CD4-positive, CD25-positive, alpha-beta regulatory T cell (primary cell): Measurements from ENCODE around the gene PEMT. TPM values are rescaled to one million over a fixed set of nuclear protein-coding genes. Genes with fewer than 3 reads are reported as not detected.

Experiments
- ATAC-seq, 2 donors: fragments of 150-1000 bp; cut with Tn5 transposase; one replicate each; pipeline ENCODE4 v1.10.0; 2021; ENCODE audit warnings: low read depth in 2 of 2, moderate number of reproducible peaks in 2 of 2, moderate library complexity in 1 of 2
- DNase-seq, 3 donors: peaks; one replicate each; pipeline versions ENCODE4 v3.0.0 to v3.0.0-alpha.2; 2012 to 2022; ENCODE audit warnings: mixed read lengths in 1 of 3
- H3K27ac ChIP-seq: one replicate; pipeline ENCODE4 v1.7.0; 2013; ENCODE audit warnings: mild to moderate bottlenecking, low read length; ENCODE audit not compliant: insufficient read depth, poor library complexity, severe bottlenecking
- H3K27me3 ChIP-seq: one replicate; pipeline ENCODE4 v1.7.0; 2013; ENCODE audit warnings: low read length; ENCODE audit not compliant: control insufficient read depth, insufficient read depth
- H3K36me3 ChIP-seq: one replicate; pipeline ENCODE4 v1.7.0; 2013; ENCODE audit warnings: mild to moderate bottlenecking, low read length, moderate library complexity; ENCODE audit not compliant: control insufficient read depth, insufficient read depth
- H3K4me1 ChIP-seq: 2 replicates; pipeline ENCODE4 v1.7.0; 2013; ENCODE audit warnings: mild to moderate bottlenecking, low read length; ENCODE audit not compliant: insufficient read depth, control insufficient read depth, poor library complexity, severe bottlenecking
- H3K4me3 ChIP-seq: one replicate; pipeline ENCODE4 v1.7.0; 2013; ENCODE audit warnings: low read depth, mild to moderate bottlenecking, low read length, moderate library complexity
- H3K9me3 ChIP-seq, 2 experiments: 1 replicate in 1 of 2; 2 replicates in 1 of 2; pipeline ENCODE4 v1.7.0; 2013; ENCODE audit warnings: low read length in 2 of 2, mild to moderate bottlenecking in 1 of 2, moderate library complexity in 1 of 2; ENCODE audit not compliant: control insufficient read depth in 2 of 2
- H3K27ac Mint-ChIP-seq, 3 donors: one replicate each; pipeline ENCODE4 v1.8.0; 2020 to 2022; ENCODE audit warnings: mild to moderate bottlenecking in 3 of 3, mixed read lengths in 3 of 3, moderate library complexity in 2 of 3
- H3K27me3 Mint-ChIP-seq: one replicate; pipeline ENCODE4 v1.8.0; 2022; ENCODE audit warnings: mild to moderate bottlenecking, mixed read lengths
- H3K36me3 Mint-ChIP-seq: one replicate; pipeline ENCODE4 v1.8.0; 2020; ENCODE audit warnings: mixed read lengths
- H3K4me1 Mint-ChIP-seq, 4 donors: one replicate each; pipeline ENCODE4 v1.8.0; 2020 to 2022; ENCODE audit warnings: mixed read lengths in 4 of 4, mild to moderate bottlenecking in 1 of 4
- H3K4me3 Mint-ChIP-seq, 4 donors: one replicate each; pipeline ENCODE4 v1.8.0; 2020 to 2022; ENCODE audit warnings: mild to moderate bottlenecking in 4 of 4, mixed read lengths in 4 of 4, moderate library complexity in 3 of 4
- H3K9me3 Mint-ChIP-seq, 7 donors: one replicate each; pipeline ENCODE4 v1.8.0; 2020 to 2022; ENCODE audit warnings: mixed read lengths in 7 of 7, mild to moderate bottlenecking in 3 of 7, moderate library complexity in 2 of 7
- polyA plus RNA-seq, 4 donors: library from polyadenylated mRNA; unstranded; fragments of 300-500 nt; fragmentation: Illumina TruSeq; gene quantifications; one replicate each; pipeline ENCODE4 v1.2.3, GENCODE V29; 2021
- total RNA-seq: library from RNA; stranded (reverse); gene quantifications from one replicate; pipeline ENCODE4 v1.2.3, GENCODE V29; 2022

PEMT gene
- total and polyA plus RNA-seq, 5 donors from 2014 or later = 13.2 to 33.2 (median 27.3) TPM

DNA sequence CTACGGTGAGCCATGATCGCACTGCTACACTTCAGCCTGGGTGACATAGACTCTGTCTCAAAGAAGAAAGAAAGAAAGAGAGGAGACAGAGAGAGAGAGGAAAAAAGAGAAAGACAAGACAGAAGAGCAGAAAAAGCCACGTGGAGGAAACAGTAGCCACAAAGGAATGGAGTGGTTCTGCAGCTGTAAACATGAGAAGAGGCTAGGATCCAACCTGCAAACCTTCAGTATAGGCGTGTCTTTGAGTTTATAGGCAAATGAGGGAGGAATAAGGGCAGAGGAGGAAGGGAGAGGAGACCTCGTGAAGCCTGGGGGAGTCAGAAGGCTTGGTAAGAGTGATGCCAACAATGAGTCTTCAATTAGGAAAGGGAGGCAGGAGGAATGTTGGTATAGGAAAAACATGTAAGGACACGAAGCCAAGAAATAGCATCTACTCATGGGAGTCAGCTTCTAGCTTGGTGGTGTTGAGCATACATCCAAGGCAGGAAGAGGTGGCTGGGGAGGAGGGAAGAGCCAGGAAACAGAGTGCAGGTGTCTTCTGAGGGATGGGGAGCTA is 110.8 kb downstream of the PEMT start:
- ATAC-seq (no peak), DNase-seq (no peak)
- H3K27me3 Mint-ChIP-seq = peaks cover 6% of the 10 kb centered on the region
- H3K36me3 Mint-ChIP-seq = peaks cover 26% of the 10 kb centered on the region
- Histone ChIP-seq H3K9me3 (no peaks in the 10 kb centered on the region), H3K27me3 (no peaks in the 10 kb centered on the region), H3K36me3 (no peaks in the 10 kb centered on the region), H3K4me3 (no peak overlapping the region), H3K4me1 (peaks cover 33% of the 10 kb centered on the region), H3K27ac (no peak overlapping the region)
- peak overlapping the region; percentile 9 to 72 (median 48) for H3K4me3 Mint-ChIP-seq
- H3K27ac Mint-ChIP-seq = peak overlapping the region; percentile 24 to 87 (median 75)
- no peaks in the 10 kb centered on the region for H3K9me3 Mint-ChIP-seq
- peaks cover 17 to 71% (median 51%) of the 10 kb centered on the region in 4 donors for H3K4me1 Mint-ChIP-seq

DNA sequence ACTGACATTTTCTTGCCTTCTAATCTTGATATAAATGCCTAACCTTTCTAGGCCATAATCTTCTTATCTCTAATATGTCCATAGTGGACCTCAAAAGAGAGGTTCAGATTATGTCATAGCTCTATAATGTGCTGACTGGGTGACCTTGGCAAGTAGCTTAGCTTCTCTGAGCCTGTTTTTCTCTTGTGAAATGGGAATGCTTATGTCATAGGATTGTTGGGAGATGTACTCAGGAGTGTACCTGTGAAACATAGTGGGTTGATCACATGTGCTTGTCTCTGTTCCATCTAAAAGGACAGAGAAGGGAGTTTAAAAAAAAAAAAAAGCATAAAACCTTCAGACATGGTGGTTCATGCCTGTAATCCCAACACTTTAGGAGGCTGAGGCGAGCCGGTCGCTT is 112.3 kb downstream of the PEMT start:
- Mint-ChIP-seq H3K4me1 (peaks cover 17 to 66% (median 42%) of the 10 kb centered on the region in 4 donors), H3K36me3 (peaks cover 19% of the 10 kb centered on the region), H3K27me3 (peaks cover 6% of the 10 kb centered on the region), H3K9me3 (no peaks in the 10 kb centered on the region), H3K4me3 (peak overlapping the region; percentile 26 to 92 (median 50)), H3K27ac (peak overlapping the region in 2 of 3 donors; percentile 38 to 49)
- no peak for ATAC-seq
- Histone ChIP-seq H3K4me3 (no peak overlapping the region), H3K9me3 (no peaks in the 10 kb centered on the region), H3K27me3 (peaks cover 2% of the 10 kb centered on the region), H3K4me1 (peaks cover 28% of the 10 kb centered on the region), H3K36me3 (no peaks in the 10 kb centered on the region), H3K27ac (no peak overlapping the region)
- DNase-seq = no peak

DNA sequence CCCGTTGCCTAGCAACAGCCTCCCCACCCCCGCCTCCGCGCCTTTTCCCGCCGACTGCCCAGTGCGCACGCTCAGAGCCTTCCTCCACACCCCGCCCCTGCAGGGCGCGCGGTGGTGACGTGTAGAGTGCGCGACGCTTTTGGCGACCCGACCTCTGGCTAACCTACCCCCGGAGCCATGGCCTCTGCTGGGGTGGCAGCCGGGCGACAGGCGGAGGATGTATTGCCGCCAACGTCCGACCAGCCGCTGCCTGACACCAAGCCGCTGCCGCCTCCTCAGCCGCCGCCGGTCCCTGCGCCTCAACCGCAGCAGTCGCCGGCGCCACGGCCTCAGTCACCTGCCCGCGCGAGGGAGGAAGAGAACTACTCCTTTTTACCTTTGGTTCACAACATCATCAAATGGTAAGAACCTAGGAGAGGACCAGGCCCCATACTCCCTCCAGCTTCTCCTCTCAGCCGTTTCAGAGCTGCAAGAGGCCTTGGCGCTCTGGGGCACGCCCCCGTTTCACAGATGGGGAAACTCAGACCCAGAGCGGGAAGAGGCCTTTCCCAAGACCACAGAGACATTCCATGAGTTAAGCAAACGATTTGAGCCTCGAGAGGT is 114.5 kb downstream of the PEMT start, which contains the start of gene MED9:
Gene MED9, plus strand, starts transcription at position 136 of the 603 bp plus-strand sequence. Its CDS starts 42 bp downstream, at position 178.
- ATAC-seq (peak; percentile 90 to 98), DNase-seq (peak; percentile 91 to 93 (median 93))
- Mint-ChIP-seq H3K4me1 (peaks cover 10 to 53% (median 28%) of the 10 kb centered on the region in 4 donors), H3K27ac (peak within 1 kb of the TSS; percentile 64 to 93 (median 91)), H3K36me3 (peaks cover 16% of the 10 kb centered on the region), H3K27me3 (peaks cover 18% of the 10 kb centered on the region), H3K4me3 (peak within 1 kb of the TSS; percentile 91 to 96 (median 92)), H3K9me3 (peaks cover 0 to 1% (median 0%) of the 10 kb centered on the region in 7 donors)
- Histone ChIP-seq H3K4me1 (peaks cover 26% of the 10 kb centered on the region), H3K4me3 (peak within 1 kb of the TSS; percentile 87), H3K36me3 (no peaks in the 10 kb centered on the region), H3K27ac (peak within 1 kb of the TSS; percentile 83), H3K9me3 (no peaks in the 10 kb centered on the region), H3K27me3 (peaks cover 12% of the 10 kb centered on the region)

DNA sequence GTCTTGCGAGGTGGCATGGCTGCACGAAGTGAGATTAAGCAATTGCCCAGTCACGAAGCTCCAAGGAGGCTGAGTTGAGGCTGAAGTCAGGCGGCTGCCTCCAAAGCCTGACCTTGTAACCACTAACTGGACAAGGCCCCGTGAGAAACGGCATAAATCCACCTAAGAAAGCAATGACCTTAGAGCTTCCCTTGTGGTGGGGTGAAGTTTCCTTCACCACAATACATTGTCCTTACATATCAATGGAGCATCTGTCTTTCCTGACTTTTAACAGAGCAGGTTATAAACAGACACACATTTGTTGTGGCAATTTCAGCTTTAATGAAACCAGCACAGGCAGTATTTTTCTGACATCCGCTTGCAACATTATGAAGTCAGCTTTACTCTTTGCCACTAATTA is 117.2 kb downstream of the PEMT start:
- Histone ChIP-seq H3K4me3 (no peak overlapping the region), H3K4me1 (peaks cover 18% of the 10 kb centered on the region), H3K36me3 (no peaks in the 10 kb centered on the region), H3K27ac (no peak overlapping the region), H3K27me3 (peaks cover 12% of the 10 kb centered on the region), H3K9me3 (no peaks in the 10 kb centered on the region)
- H3K27me3 Mint-ChIP-seq = peaks cover 31% of the 10 kb centered on the region
- peaks cover 0 to 1% (median 0%) of the 10 kb centered on the region in 7 donors for H3K9me3 Mint-ChIP-seq
- DNase-seq = no peak
- peaks cover 3% of the 10 kb centered on the region for H3K36me3 Mint-ChIP-seq
- peaks cover 8 to 28% (median 14%) of the 10 kb centered on the region in 4 donors for H3K4me1 Mint-ChIP-seq
- peak overlapping the region in 2 of 4 donors; percentile 34 to 40 for H3K4me3 Mint-ChIP-seq
- H3K27ac Mint-ChIP-seq = no peak overlapping the region
- ATAC-seq = no peak

DNA sequence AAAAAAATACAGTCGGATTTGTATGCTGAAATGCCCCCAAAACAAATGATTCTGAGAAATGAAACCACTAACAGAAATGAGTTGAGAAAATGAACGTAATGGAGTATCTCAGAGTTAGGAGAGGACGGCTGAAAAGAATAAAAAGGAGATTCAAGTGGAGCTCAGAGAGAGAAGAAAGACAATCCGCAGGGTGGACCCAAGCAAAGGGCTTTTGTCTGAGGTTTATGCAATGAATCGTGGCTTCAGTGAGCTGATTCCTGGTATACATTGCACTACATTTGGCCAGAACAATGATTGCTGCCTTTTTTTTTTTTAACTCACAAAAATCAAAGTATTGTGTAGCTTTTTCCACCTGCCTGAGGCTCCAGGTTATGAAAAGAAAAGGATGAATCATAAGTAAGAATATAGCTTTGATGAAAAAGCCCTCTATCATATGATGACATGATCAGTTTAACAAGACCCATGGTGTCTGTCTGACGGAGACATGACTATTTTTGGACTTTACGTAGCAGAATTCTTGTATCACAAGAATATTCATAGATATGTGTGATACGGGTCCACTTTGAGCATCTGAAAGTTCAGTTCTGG is 119.1 kb downstream of the PEMT start:
- DNase-seq = no peak
- H3K9me3 ChIP-seq = no peaks in the 10 kb centered on the region
- H3K27me3 ChIP-seq = peaks cover 12% of the 10 kb centered on the region
- peaks cover 0 to 1% (median 0%) of the 10 kb centered on the region in 7 donors for H3K9me3 Mint-ChIP-seq
- peaks cover 0 to 12% (median 4%) of the 10 kb centered on the region in 4 donors for H3K4me1 Mint-ChIP-seq
- no peaks in the 10 kb centered on the region for H3K36me3 ChIP-seq
- no peaks in the 10 kb centered on the region for H3K36me3 Mint-ChIP-seq
- H3K27me3 Mint-ChIP-seq = peaks cover 44% of the 10 kb centered on the region
- peaks cover 5% of the 10 kb centered on the region for H3K4me1 ChIP-seq
- H3K27ac Mint-ChIP-seq = no peak overlapping the region
- no peak overlapping the region for H3K27ac ChIP-seq
- no peak overlapping the region for H3K4me3 ChIP-seq
- ATAC-seq = no peak
- H3K4me3 Mint-ChIP-seq = peak overlapping the region in 1 of 4 donors; percentile 52

DNA sequence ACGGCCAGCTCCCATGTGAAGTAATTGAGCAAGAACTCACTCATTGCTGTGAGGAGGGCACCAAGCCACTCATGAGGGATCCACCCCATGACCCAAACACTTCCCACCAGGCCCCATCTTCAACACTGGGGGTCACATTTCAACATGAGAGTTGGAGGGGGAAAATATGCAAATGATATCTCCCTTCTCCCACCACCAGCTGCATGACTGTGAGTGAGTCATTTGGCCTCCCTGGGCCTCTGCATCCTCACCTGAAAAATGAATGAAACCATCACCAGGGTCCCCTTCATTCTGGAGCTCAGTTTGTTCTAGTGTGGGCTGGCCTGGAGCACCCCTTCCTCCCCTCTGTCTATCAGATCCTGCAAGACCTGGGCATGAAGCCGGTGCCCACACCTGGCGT is 121.5 kb downstream of the PEMT start:
- Mint-ChIP-seq H3K36me3 (no peaks in the 10 kb centered on the region), H3K27ac (no peak overlapping the region), H3K4me1 (no peaks in the 10 kb centered on the region), H3K4me3 (no peak overlapping the region), H3K9me3 (peaks cover 0 to 1% (median 0%) of the 10 kb centered on the region in 7 donors), H3K27me3 (peaks cover 55% of the 10 kb centered on the region)
- H3K27ac ChIP-seq = no peak overlapping the region
- H3K36me3 ChIP-seq = no peaks in the 10 kb centered on the region
- no peak for DNase-seq
- no peak overlapping the region for H3K4me3 ChIP-seq
- no peaks in the 10 kb centered on the region for H3K9me3 ChIP-seq
- H3K27me3 ChIP-seq = peaks cover 12% of the 10 kb centered on the region
- no peak for ATAC-seq
- no peaks in the 10 kb centered on the region for H3K4me1 ChIP-seq

DNA sequence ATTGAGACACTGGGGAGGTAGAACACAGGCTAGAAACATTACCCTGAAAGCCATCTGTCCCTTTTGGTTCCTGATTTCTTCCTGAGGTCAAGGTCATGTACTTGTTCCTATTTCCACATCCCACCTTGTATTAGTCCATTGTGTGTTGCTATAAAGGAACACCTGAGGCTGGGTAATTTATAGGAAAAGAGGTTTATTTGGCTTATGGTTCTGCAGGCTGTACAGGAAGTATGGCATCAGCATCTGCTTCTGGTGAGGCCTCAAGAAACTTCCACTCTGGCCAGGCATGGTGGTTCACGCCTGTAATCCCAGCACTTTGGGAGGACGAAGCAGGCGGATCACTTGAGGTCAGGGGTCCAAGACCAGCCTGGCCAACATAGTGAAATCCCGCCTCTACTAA is 122.2 kb downstream of the PEMT start:
- Mint-ChIP-seq H3K36me3 (no peaks in the 10 kb centered on the region), H3K4me3 (no peak overlapping the region), H3K4me1 (no peaks in the 10 kb centered on the region), H3K27me3 (peaks cover 59% of the 10 kb centered on the region), H3K27ac (no peak overlapping the region), H3K9me3 (peaks cover 0 to 1% (median 0%) of the 10 kb centered on the region in 7 donors)
- H3K4me1 ChIP-seq = no peaks in the 10 kb centered on the region
- no peak overlapping the region for H3K4me3 ChIP-seq
- no peak overlapping the region for H3K27ac ChIP-seq
- H3K9me3 ChIP-seq = no peaks in the 10 kb centered on the region
- H3K27me3 ChIP-seq = peaks cover 11% of the 10 kb centered on the region
- no peak for ATAC-seq
- no peak for DNase-seq
- no peaks in the 10 kb centered on the region for H3K36me3 ChIP-seq
